Measurements from ENCODE around the gene BBS2.
"Not testable (repeated sequence)": the region's sequence is repeated elsewhere in the genome, so short reads cannot be mapped to it uniquely, and the experiment has no call there.

BBS2 gene

DNA sequence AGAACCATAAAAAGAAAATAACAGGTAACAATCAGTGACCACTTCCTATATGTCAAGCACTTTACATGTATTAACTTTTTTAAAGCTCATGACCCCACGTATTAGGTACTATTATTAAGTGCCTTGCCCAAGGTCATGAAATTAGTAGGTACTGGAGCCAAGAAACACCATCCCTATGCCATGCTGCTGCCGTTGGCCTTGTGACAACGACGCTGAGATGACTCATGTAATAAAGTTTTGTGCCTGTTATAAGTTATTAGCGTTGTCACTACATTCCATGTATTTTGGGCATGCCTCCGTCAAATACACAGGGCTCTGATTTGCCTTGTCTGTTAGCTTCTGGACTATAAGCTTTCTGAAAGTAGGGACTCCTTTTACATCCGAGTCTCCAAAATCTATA is 1.4 kb downstream of the BBS2 start:
- DNase-seq, result no peak

DNA sequence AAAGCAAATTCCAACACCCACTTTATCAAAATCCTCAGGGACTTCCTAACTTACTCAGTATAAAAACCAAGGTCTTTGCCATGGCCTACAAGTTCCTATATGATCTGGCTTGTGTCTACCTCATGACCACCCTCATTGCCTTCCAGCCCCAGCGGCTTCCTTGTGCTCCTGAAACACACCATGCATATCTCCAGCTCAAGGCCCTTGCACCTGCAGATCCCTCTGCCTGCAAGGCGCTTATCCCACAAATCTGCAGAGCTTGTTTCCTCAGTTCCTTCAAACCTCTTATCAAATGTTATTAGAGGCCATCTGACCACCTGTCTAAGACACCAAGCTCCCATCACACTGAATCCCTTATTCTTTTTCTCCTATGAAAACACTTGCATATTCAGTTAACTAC is 2.6 kb downstream of the BBS2 start:
- no peak for DNase-seq

DNA sequence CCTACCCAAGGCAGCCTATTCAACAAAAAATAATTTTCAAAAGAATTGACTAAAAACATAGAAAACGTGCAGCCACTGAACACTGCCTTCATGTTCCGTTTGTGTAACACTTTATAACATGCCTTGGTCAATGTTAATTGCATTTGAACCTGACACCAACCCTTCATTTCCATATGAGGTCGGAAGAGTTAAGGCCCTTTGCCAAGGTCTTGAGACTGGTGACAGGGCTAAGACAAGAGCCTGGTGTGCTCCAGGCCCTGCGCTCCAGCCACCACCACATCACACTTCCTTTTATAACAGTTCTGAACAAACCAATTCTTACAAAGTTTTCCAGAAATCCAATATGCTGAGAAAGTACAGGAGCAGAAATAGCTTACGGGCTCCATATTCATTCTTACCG is 4.2 kb downstream of the BBS2 start:
- no peak for DNase-seq

DNA sequence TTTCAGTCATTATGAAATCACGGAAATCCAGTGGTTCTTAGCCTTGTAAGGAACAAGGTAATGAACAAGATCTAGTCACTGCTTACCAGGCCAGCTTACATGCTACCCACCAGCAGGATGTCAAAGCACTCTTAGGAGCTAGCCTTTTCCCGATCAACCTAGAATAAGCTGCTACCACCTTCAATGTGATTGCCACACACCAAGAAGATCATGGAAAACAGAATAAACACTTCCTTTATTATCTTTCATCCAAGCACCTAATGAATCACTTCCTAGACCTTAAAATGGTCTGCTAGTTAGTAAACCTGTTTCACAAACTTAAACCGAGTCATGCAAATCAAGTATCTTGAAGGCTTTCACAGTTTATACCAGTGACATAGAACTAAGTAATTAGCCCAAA is 5.0 kb downstream of the BBS2 start:
- no peak for DNase-seq

DNA sequence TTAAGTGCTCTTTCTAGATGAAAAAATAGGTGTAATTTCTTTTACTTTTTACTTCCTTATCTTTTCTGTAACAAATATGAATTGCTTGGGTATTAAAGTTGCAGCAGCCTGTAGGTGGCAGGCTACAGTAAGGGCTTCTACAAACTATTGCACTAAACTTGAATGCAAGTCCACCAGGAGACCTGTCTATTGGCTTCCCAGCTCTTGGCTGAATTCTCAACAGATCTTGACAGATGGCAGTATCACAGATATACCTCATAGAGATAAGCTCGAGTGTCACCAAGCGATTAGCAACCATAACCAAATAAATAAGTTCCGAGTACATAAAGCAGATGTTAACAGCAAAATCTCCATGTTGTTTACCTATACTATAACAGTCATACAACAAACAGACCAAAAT is 5.9 kb downstream of the BBS2 start:
- DNase-seq, result no peak

DNA sequence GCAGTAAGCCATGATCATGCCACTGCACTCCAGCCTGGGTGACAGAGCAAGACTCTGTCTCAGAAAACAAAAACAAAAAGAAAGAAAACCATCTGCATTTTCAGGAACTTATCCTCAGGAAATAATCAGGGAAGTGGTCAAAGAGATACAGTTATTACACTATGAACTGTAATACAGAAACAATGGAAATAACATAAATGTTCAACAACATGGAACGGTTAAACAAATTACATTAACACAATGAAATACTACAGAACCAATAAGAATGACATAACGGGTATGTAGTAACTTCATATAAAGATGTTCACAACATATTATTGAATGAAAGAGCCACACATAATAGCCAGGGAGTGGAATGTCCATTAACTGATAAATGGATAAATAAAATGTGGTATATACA is 6.7 kb downstream of the BBS2 start:
- no peak for DNase-seq

DNA sequence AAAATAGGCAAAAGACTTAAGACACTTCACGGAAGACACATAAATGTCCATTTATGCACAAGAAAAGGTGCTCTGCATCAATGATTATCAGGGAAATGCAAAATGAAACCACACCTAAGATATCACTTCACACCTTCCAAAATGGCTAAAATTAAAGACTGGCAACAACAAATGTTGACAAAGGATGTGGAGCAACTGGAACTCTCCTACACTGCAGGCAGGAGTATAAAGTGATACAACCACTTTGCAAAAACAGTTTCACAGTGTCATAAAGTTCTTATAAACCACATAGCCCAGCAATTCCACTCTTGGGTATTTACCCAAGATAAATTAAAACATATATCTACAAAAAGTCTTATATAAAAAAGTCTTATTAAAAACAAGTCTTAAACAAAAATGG is 7.8 kb downstream of the BBS2 start:
- no peak for DNase-seq

DNA sequence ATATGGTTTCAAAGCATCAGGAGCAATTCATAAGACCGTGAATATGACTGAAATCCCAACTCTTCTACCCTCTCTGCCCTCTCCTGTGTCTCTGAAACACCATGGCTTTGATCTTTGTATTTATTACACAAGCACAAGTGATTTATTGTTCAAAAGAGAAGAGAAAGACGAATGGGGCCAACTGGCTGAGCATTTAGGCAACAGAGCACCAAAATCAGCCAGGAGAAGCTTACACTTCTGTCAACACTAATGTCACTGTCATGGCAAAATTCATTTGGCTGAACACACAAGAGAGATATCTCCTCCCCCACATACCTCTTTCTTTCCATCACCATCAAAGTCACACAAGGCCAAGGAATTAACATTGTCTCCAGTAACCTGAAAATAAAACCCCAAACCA is 9.3 kb downstream of the BBS2 start:
- no peak for DNase-seq

DNA sequence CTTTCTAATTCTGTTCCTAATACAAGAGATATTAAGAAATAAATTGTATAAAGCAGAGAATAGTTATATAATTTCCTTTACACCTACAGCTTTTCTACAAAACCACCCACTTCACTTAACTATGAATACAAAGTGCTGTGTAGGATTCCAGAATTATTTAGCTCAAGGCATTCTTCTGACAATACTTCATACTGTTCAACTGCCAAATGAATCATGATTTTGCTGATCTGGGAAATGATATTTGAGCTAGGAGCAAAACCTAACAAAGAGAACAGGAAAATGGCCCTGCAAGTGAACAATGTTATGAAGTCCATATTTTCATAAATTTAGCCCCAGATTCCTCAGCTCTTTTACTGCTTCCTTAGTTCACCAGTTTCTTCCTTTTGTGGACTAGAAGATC is 12.9 kb downstream of the BBS2 start:
- DNase-seq, result no peak

DNA sequence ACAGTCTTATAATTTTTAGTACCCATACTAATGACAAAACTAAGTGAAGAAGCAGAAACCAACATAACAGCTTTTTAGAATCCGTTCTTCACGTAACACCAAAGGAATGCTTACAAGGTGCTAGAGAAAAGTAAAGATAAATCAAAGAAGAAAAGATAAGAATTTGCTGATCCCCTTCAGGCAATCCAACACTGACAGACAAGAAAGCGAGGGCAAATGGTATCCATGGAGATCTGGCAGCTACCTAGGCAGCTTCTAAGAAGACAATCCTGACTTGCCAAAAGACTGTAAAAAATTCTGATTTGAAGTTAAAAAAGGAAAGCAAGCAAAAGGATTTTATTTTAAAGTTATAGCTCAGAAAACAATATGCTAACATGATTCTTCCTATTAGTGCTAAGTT is 14.6 kb downstream of the BBS2 start:
- DNase-seq, result no peak

DNA sequence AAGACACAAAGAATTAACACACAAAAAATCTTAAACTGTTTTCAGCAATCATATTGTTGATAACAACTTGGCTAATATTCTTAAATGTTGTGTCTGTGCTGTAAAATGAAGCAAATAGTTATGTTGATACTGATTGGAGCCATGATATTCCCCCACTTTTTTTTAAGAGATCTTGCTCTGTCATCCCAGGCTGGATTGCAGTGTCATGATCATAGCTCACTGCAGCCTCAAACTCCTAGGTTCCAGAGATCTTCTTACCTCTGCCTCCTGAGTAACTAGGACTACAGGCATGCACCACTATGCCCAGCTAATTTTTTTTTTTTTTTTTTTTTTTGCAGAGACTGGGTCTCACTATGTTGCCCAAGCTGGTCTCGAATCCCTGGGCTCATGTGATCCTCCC is 26.0 kb downstream of the BBS2 start:
- DNase-seq, result no peak

DNA sequence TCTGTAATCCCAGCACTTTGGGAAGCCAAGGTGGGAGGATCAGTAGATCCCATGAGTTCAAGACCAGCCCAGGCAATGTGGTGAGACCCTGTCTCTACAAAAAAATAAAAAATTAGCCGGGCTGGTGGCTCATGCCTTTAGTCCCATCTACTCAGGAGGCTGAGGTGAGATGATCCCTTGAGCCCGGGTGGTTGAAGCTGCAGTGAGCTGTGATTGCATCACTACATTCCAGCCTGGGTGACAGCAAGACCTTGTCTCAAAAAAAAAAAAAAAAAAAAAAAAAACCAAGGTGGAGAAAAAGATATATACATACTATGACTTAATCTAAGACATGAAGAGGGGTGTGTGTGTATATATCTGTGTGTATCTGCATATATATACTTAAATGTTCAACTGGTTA is 26.7 kb downstream of the BBS2 start:
- no peak for DNase-seq

DNA sequence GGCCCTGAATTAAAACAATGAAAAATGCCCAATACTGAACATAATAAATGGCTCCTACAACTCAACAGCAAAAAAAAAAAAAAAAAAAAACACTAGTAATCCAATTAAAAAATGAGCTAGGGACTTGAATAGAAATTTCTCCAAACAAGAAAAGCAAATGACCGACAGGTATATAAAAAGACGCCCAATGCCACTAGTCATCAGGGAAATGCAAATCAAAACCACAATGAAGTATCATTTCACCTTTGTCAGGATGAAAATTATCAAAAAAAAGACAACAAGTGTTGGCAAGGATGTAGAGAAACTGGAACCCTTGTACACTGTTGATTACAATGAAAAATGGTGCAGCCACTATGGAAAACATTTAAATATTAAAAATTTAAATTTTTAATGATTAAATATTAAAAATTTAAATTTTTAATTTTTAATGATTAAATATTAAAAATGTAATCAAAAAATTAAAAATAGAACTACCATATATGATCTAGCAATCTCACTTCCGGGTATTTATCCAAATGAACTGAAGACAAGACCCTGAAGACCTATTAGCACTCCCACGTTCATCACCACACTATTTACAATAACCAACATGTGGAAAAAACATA is 28.1 kb downstream of the BBS2 start:
- no peak for DNase-seq

DNA sequence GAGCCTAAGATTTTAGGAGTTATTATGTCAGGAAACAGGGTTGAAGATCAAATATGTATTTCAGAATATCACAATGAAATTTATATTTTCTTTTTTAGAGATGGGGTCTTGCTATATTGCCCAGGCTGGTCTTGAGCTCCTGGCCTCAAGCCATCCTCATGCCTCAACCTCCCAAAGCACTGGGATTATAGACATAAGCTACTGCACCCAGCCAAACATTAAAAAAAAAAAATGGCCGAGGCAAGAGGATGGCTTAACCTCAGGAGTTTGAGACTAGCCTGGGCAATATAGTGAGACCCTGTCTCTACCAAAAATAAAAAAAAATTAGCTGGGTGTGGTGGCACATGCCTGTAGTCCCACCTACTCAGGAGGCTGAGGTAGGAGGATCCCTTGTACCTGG is 31.0 kb downstream of the BBS2 start:
- DNase-seq, result not testable (repeated sequence)

DNA sequence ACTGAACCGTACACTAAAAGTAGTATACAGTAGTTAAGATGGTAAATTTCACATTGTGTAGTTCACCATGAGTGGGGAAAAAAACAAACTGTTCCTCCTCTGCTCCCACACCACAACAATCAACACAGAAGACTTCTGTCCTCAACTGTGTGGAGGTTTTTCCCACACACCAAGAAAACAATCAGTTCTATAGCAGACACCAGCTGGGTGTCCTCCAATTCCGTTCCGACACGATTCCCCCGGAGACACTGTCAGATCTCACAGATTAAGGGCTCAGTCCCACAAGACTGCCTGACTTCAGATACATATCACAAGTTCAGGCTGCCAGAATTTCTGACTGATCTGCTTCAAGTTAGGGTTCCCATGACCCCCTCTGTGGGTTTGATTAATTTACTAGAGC is 31.8 kb downstream of the BBS2 start:
- no peak for DNase-seq

DNA sequence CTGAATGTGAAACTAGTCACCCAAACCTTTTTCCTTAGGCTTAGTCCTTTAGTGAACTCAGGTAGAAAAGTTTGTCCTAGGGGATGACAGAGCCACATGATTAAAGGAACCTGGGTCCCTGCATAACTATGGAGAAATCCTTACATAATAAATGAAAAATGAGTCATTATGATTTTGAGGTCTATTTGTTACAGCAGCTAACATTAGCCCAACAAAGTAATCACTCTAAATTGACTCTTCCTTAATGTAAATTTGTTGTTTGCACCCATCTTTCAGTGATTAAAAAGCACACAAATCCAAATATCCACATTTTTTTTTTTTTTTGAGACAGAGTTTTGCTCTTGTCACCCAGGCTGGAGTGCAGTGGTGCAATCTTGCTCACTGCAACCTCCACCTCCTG is 36.4 kb downstream of the BBS2 start:
- no peak for DNase-seq

DNA sequence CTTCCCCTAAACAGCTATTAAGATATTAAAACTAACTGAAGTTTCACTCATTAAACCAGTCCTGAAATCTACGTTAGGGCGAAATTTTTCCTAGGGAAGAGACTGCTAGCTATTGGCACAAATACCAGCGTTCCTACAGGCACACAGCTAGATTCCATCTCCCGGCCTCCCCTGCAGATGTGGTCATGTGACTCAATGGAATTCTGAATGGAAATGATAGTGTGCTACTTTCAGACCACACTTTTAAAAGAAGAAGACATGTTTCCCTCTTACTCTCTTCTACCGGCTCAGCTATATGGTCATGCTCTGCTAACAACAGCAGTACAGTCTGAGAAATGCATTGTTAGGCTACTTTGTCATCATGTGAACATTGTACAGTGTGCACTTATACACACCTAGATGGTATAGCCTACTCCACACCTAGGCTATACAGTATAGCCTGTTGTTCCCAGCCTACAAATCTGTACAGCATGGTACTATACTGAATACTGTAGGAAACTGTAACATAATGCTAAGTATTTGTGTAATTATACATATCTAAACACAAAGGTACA is 37.1 kb downstream of the BBS2 start:
- no peak for DNase-seq

DNA sequence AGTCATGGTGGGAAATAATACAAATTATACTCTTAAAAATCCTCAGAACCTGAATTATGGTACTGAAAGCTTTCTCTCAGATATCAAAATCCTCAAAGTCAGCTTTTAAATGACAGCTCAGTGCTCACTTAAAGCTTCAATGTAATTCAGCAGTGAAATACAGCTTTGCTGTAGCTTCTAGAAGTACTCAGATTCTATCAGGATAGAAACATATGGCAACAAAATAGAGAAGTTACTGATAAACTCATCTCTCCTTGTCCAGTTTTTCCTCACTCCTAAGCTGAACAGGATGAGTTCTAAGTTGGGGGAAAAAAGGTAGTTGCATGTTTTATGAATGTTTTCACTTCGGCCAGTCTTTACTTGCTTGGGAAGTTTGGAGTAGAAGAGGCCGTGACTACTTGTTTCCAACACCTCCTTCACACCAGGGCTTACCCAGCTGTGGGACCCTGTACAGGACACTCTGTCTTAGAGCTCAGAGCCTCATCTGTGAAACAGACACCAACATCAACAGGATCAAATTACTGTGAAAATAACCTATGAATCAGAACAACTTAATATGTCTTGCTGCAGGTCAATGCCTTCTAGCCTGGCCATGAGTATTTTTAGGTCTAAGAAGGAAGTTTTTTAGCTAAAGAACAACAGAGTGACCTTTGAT is 38.2 kb downstream of the BBS2 start:
- DNase-seq, result no peak

DNA sequence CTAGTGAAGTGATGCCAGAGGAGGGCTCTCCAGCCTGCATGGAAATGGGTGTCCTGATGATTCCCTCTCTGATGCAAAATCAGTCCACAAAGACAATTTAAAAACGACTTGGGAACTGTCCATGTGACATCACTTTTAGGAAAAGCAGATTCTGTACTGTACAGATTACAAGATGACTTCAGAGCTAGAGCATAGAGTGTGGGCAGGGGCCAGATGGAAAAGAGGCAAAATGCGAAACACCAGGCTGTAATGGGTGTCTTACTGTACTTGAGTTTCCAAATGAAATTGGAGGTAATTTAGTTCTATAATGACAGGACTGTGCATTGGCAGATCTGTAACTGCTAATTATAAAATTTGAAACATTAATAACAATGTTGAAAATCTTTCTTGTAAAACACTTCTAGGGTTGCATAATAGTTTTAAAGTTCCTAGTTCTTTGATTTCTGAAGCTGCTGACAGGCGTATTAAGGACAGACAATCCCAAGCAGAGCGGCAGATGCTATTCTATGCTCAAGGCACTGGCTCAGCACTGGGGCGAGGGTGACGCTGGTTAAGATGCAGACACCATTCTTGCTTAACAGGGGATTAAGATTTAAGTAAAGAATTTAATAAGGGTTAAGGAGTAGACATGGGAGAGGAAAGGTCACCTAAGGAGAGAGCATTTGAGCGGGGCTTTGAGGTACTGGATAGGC is 38.9 kb downstream of the BBS2 start:
- no peak for DNase-seq

DNA sequence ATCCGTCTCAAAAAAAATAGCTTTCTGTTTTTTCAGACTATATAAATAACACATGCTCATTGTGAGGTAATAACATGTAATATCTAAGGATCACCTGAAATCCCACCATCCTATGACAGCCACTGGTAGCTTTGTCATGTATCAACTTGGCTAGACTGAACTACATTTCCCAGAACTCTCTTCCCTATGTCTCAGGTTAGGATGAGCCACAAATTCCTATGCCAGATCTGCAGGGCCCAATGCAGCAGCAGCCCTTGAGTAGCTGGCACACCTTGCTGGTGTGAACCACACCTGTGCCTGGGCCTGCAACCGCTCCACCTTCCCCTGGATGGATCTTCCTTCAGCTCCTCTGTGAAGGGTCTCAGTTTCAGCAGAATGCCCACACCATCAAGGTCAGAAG is 40.4 kb downstream of the BBS2 start:
- no peak for DNase-seq

DNA sequence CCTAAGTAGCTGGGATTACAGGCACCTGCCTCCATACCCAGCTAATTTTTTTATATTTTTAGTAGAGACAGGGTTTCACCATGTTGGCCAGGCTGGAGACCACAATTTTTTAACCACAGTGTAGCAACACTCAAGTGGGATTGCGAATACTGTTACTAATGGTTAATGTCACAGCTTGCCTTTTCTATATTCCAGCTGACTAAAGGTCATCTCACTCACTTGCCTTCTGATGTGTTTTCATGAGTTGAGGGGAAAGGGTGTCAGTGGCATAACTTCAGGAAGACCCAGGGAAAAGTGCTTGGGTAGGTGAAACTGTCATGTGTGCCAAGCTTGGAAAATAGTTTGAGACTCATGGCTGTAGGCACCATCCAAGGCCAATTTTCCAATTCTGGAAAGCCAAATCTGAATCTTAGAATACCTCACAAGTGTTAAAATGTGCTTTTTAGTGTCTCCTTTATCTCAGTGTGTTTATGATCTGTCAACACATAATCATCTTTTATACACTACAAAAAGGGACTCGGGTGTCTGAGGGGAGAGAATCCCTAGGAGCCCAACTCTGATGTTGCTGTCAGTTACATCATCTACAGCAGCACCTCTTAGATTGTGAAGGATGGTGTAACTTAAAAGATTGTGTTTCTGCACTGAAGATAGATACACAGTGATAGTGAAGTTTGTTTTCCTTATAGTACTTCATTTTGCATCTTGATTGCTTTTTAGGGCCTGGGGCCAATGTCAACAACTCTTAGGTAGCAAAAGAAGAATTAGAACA is 41.4 kb downstream of the BBS2 start:
- DNase-seq, result no peak

DNA sequence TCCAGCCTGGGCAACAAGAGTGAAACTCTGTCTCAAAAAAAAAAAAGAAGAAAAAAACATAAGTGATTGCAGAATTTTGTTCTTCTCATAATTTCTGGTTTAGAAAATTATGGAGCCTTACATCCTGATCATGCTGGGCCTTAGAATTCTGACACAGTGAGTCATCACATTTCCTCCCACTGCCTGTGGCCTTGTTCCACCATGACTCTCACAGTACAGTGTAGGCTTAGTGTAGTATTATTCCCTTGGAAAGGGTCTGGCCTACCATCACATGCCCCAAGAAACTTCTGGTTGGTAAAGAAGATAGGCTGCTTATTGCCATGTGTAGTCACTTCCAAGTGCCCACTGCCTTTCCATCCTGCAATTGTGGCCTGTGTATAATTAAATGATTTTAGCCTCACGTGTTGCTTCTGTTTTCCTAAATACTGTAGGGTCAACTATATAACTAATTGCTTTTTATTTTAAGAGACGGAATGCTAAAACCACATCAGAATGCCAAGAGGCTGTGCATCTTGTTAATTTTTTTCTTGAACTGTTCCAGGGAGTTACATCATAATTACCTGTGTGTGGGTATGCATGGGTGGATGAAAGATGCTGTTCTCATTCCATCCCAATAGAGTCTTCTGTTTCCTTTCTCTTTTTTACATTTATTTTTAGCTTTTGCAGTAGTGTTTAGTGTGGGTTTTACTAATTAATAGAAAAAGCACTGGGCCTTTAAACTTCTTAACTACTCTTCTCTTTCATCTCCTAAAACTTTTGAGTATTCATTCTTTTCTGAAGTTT is 42.5 kb downstream of the BBS2 start:
- DNase-seq, result no peak

DNA sequence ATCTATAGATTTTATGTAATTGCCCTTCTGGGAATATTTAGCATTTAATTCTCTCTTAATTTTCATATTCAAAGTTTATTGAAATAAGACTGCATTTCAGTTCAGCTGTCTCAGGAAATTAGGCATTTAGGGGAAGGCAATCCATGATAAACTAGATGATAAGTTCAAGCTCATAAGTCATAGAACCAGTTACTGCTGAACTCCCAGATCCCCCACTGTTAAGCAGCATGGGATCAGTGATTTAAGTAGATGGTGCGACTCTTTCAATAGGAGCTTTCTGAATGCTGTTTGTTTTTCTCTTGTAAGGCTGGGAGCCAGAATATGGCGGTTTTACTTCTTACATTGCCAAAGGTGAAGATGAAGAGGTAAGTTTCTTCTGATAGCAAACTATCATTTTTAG is 44.6 kb downstream of the BBS2 start:
- no peak for DNase-seq

All from activated CD8-positive, alpha-beta memory T cell treated with anti-CD3 and anti-CD28 coated beads, Interleukin-2, amount 50 U/mL, for 48 hours (primary cell).